NCI-H69 (cell line): Measurements from ENCODE around the gene COX19.
A peak's percentile ranks its signal among the peaks of the same experiment; 100 is the strongest.
"Not testable (repeated sequence)": the region's sequence is repeated elsewhere in the genome, so short reads cannot be mapped to it uniquely, and the experiment has no call there.

Source experiments
- DNase-seq: peaks from one replicate; lab custom pipeline; 2025; lab: John Stamatoyannopoulos, UW

Gene COX19

GRCh38 chr7:960972-961371 is 14.4 kb downstream of the COX19 start:
- DNase-seq = not testable (repeated sequence)

- no peak for DNase-seq
Measured at GRCh38 chr7:960269-960871, 15.0 kb downstream of the COX19 start.

- DNase-seq = not testable (repeated sequence)
Measured at GRCh38 chr7:959740-960139, 15.6 kb downstream of the COX19 start.

- DNase-seq = peak; percentile 72
Measured at GRCh38 chr7:959271-959670, 16.1 kb downstream of the COX19 start.

- DNase-seq = no peak
Measured at GRCh38 chr7:958221-959200, 16.8 kb downstream of the COX19 start.

- DNase-seq = no peak
Measured at GRCh38 chr7:957418-958220, 17.7 kb downstream of the COX19 start.

GRCh38 chr7:956031-956430 is 19.3 kb downstream of the COX19 start:
- no peak for DNase-seq

GRCh38 chr7:954330-955238 is 20.8 kb downstream of the COX19 start, which contains the start of gene ADAP1:
Gene ADAP1 (minus strand): TSS chr7:954680. CDS start chr7:954477, 203 bp downstream.
- DNase-seq = peak; percentile 68

- DNase-seq = peak; percentile 41
Measured at GRCh38 chr7:953547-954327, 21.6 kb downstream of the COX19 start.

GRCh38 chr7:952548-953441 is 22.6 kb downstream of the COX19 start:
- no peak for DNase-seq

GRCh38 chr7:951881-952547 is 23.3 kb downstream of the COX19 start:
- no peak for DNase-seq

- no peak for DNase-seq
Measured at GRCh38 chr7:949021-949934, 26.1 kb downstream of the COX19 start.

- DNase-seq = no peak
Measured at GRCh38 chr7:947391-948210, 27.7 kb downstream of the COX19 start.

GRCh38 chr7:946256-946996 is 28.9 kb downstream of the COX19 start:
- DNase-seq = no peak

- DNase-seq = no peak
Measured at GRCh38 chr7:945556-946255, 29.6 kb downstream of the COX19 start.
